Measurements from ENCODE around the gene GGA1. TPM values are rescaled to one million over a fixed set of nuclear protein-coding genes. Genes with fewer than 3 reads are reported as not detected.

Gene GGA1
- total RNA-seq, 2 donors from 2014 or later = 59.9 to 61.2 TPM

DNA sequence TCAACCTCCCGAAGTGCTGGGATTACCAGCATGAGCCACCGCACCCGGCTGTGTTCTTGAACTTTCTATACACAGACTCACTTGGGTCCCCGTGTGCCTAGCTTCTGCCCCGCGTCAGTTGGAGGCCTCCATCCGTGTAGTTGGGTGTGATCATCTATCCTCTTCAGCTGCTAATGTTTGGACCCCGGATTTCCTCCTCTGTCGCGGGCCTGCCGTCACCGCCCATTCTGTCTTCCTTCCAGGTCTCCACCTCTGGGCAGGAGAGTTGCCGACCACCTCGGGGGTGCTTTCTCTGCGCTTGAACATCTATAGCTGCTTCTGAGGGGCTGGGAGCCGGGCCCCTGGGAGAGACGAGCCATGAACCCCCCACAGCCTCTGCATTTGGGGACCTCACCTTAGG is 42.8 kb upstream of the GGA1 start:
- Histone ChIP-seq H3K9me3 (no peaks in the 10 kb centered on the region), H3K27me3 (replicated peaks; ENCODE audit: insufficient read depth) (no peaks in the 10 kb centered on the region), H3K27ac (peak overlapping the region; percentile 74 to 100), H3K36me3 (peaks cover 19% of the 10 kb centered on the region), H3K4me1 (ENCODE audit: control insufficient read depth in 1 of 2, low read depth in 2 of 2) (peaks cover 50 to 78% of the 10 kb centered on the region in 2 donors), H3K4me3 (peak overlapping the region; percentile 19)
- DNase-seq (ENCODE audit: low spot score) = no peak
- TF ChIP-seq, protein P1, sequence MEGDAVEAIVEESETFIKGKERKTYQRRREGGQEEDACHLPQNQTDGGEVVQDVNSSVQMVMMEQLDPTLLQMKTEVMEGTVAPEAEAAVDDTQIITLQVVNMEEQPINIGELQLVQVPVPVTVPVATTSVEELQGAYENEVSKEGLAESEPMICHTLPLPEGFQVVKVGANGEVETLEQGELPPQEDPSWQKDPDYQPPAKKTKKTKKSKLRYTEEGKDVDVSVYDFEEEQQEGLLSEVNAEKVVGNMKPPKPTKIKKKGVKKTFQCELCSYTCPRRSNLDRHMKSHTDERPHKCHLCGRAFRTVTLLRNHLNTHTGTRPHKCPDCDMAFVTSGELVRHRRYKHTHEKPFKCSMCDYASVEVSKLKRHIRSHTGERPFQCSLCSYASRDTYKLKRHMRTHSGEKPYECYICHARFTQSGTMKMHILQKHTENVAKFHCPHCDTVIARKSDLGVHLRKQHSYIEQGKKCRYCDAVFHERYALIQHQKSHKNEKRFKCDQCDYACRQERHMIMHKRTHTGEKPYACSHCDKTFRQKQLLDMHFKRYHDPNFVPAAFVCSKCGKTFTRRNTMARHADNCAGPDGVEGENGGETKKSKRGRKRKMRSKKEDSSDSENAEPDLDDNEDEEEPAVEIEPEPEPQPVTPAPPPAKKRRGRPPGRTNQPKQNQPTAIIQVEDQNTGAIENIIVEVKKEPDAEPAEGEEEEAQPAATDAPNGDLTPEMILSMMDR (IDR thresholded peaks at IDR 0.05) = no peak
- no peak for ATAC-seq (ENCODE audit: insufficient number of reproducible peaks, low FRiP score, low read depth)

DNA sequence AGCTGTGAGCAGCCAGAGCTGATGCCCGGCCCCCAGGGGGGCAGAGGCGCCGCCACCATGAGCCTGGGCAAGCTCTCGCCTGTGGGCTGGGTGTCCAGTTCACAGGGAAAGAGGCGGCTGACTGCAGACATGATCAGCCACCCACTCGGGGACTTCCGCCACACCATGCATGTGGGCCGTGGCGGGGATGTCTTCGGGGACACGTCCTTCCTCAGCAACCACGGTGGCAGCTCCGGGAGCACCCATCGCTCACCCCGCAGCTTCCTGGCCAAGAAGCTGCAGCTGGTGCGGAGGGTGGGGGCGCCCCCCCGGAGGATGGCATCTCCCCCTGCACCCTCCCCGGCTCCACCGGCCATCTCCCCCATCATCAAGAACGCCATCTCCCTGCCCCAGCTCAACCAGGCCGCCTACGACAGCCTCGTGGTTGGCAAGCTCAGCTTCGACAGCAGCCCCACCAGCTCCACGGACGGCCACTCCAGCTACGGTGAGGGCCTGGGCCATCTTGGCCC is 42.3 kb upstream of the GGA1 start:
- H3K4me3 ChIP-seq = peak overlapping the region; percentile 19
- peaks cover 19% of the 10 kb centered on the region for H3K36me3 ChIP-seq
- H3K9me3 ChIP-seq = no peaks in the 10 kb centered on the region
- H3K27me3 ChIP-seq (replicated peaks; ENCODE audit: insufficient read depth) = no peaks in the 10 kb centered on the region
- DNase-seq (ENCODE audit: low spot score) (no peak), ATAC-seq (ENCODE audit: insufficient number of reproducible peaks, low FRiP score, low read depth) (no peak)
- peaks cover 50 to 77% of the 10 kb centered on the region in 2 donors for H3K4me1 ChIP-seq (ENCODE audit: control insufficient read depth in 1 of 2, low read depth in 2 of 2)
- TF ChIP-seq, protein P1 (IDR thresholded peaks at IDR 0.05) = no peak
- H3K27ac ChIP-seq = peak overlapping the region; percentile 74 to 100

GRCh38 chr22:37566903-37567798 is 41.5 kb upstream of the GGA1 start:
- peak overlapping the region; percentile 74 to 100 for H3K27ac ChIP-seq
- ATAC-seq (ENCODE audit: insufficient number of reproducible peaks, low FRiP score, low read depth) (peak; percentile 2), DNase-seq (ENCODE audit: low spot score) (no peak)
- no peaks in the 10 kb centered on the region for H3K9me3 ChIP-seq
- TF ChIP-seq, protein P1 (IDR thresholded peaks at IDR 0.05) = peak; percentile 95
- peaks cover 19% of the 10 kb centered on the region for H3K36me3 ChIP-seq
- H3K27me3 ChIP-seq (replicated peaks; ENCODE audit: insufficient read depth) = no peaks in the 10 kb centered on the region
- no peak overlapping the region for H3K4me3 ChIP-seq
- H3K4me1 ChIP-seq (ENCODE audit: control insufficient read depth in 1 of 2, low read depth in 2 of 2) = peaks cover 46 to 69% of the 10 kb centered on the region in 2 donors

DNA sequence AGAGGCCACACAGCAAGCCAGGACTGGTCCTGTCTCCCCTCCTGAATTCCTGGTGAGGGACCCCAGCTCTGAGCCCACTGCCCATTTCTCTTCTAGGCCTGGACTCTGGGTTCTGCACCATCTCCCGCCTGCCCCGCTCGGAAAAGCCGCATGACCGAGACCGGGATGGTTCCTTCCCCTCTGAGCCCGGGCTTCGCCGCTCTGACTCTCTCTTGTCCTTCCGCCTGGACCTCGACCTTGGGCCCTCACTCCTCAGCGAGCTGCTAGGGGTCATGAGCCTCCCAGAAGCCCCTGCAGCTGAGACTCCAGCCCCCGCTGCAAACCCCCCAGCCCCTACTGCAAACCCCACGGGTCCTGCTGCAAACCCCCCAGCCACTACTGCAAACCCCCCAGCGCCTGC is 40.6 kb upstream of the GGA1 start:
- TF ChIP-seq, protein P1 (IDR thresholded peaks at IDR 0.05) = no peak
- H3K9me3 ChIP-seq = no peaks in the 10 kb centered on the region
- no peak overlapping the region for H3K27ac ChIP-seq
- no peaks in the 10 kb centered on the region for H3K27me3 ChIP-seq (replicated peaks; ENCODE audit: insufficient read depth)
- peaks cover 19% of the 10 kb centered on the region for H3K36me3 ChIP-seq
- H3K4me3 ChIP-seq = no peak overlapping the region
- H3K4me1 ChIP-seq (ENCODE audit: control insufficient read depth in 1 of 2, low read depth in 2 of 2) = peaks cover 37 to 61% of the 10 kb centered on the region in 2 donors
- ATAC-seq (ENCODE audit: insufficient number of reproducible peaks, low FRiP score, low read depth) (no peak), DNase-seq (ENCODE audit: low spot score) (no peak)

DNA sequence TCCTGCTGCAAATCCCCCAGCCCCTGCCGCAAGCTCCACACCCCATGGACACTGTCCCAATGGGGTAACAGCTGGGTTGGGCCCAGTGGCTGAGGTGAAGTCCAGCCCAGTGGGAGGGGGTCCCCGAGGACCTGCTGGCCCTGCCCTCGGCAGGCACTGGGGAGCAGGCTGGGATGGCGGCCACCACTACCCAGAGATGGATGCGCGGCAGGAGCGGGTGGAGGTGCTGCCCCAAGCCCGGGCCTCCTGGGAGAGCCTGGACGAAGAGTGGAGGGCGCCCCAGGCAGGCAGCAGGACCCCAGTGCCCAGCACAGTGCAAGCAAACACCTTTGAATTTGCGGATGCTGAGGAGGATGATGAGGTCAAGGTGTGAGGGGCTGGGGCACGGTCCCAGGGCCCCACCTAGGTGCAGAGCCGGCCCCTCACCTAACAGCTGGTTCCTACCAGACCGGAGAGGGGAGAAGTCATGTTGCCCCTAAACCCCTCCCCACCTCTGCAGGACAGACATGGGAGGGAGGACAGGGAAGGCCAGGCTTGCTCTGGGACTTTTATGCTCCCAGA is 40.1 kb upstream of the GGA1 start:
- no peak for DNase-seq (ENCODE audit: low spot score)
- Histone ChIP-seq H3K9me3 (no peaks in the 10 kb centered on the region), H3K4me1 (ENCODE audit: control insufficient read depth in 1 of 2, low read depth in 2 of 2) (peaks cover 36 to 56% of the 10 kb centered on the region in 2 donors), H3K36me3 (peaks cover 19% of the 10 kb centered on the region), H3K27me3 (replicated peaks; ENCODE audit: insufficient read depth) (no peaks in the 10 kb centered on the region), H3K4me3 (no peak overlapping the region), H3K27ac (no peak overlapping the region)
- no peak for ATAC-seq (ENCODE audit: insufficient number of reproducible peaks, low FRiP score, low read depth)
- TF ChIP-seq, protein P1 (IDR thresholded peaks at IDR 0.05) = no peak
